Hepatocyte (in vitro differentiated cells): ENCODE data around the gene TK2. TPM values are rescaled to one million over a fixed set of nuclear protein-coding genes. Genes with fewer than 3 reads are reported as not detected.

Experiments used
- DNase-seq: peaks from one replicate; pipeline ENCODE4 v3.0.0-alpha.2; 2016; ENCODE audit warnings: low spot score
- H2AFZ ChIP-seq: fragments of 200-600 bp; sonication (generic); 2 replicates; pipeline ENCODE4 v1.6.0; 2016; ENCODE audit warnings: antibody characterized with exemption, mild to moderate bottlenecking
- H3K27ac ChIP-seq: fragments of 200-600 bp; sonication (generic); 2 replicates; pipeline ENCODE4 v1.5.1; 2016; ENCODE audit warnings: mild to moderate bottlenecking
- H3K27me3 ChIP-seq: fragments of 200-600 bp; sonication (generic); 2 replicates; pipeline ENCODE4 v1.6.1; 2016
- H3K36me3 ChIP-seq: fragments of 200-600 bp; sonication (generic); replicated peaks from 2 replicates; pipeline ENCODE4 v1.5.1; 2016; ENCODE audit warnings: low read depth; ENCODE audit not compliant: insufficient read depth
- H3K4me1 ChIP-seq: fragments of 200-600 bp; sonication (generic); 2 replicates; pipeline ENCODE4 v1.5.1; 2016; ENCODE audit warnings: mild to moderate bottlenecking, moderate library complexity; ENCODE audit not compliant: insufficient read depth
- H3K4me2 ChIP-seq: fragments of 200-600 bp; sonication (generic); 2 replicates; pipeline ENCODE4 v1.6.0; 2016
- H3K4me3 ChIP-seq: fragments of 200-600 bp; sonication (generic); 2 replicates; pipeline ENCODE4 v1.5.1; 2016; ENCODE audit warnings: mild to moderate bottlenecking
- H3K79me2 ChIP-seq: fragments of 200-600 bp; sonication (generic); 2 replicates; pipeline ENCODE4 v1.6.0; 2017; ENCODE audit warnings: mild to moderate bottlenecking
- H3K9me2 ChIP-seq: fragments of 200-600 bp; sonication (generic); replicated peaks from 2 replicates; pipeline ENCODE4 v1.6.0; 2017; ENCODE audit warnings: mild to moderate bottlenecking; ENCODE audit not compliant: insufficient read depth
- H3K9me3 ChIP-seq: fragments of 200-600 bp; sonication (generic); 2 replicates; pipeline ENCODE4 v1.5.1; 2016; ENCODE audit warnings: low read depth, mild to moderate bottlenecking
- H4K20me1 ChIP-seq: fragments of 200-600 bp; sonication (generic); 2 replicates; pipeline ENCODE4 v1.6.0; 2016; ENCODE audit warnings: mild to moderate bottlenecking; ENCODE audit not compliant: insufficient read depth, poor library complexity, severe bottlenecking
- EZH2 ChIP-seq: fragments of 200-600 bp; sonication (generic); IDR thresholded peaks from 2 replicates; pipeline ENCODE4 v1.6.1; 2016; ENCODE audit warnings: antibody characterized with exemption, mild to moderate bottlenecking, borderline replicate concordance
- EZH2phosphoT487 ChIP-seq: fragments of 200-600 bp; sonication (generic); IDR thresholded peaks from one replicate; pipeline ENCODE4 v1.6.1; 2018; ENCODE audit warnings: antibody characterized with exemption, mild to moderate bottlenecking, low read depth, moderate library complexity; ENCODE audit not compliant: unreplicated experiment, severe bottlenecking
- WGBS: methylation state at CpG from one replicate; pipeline ENCODE4 v1.1.6; 2016; ENCODE audit warnings: low lambda C conversion rate; ENCODE audit errors: missing lambda C conversion rate; 5-methylcytosine and 5-hydroxymethylcytosine counted together
- polyA plus RNA-seq: library from polyadenylated mRNA; unstranded; fragments of >200 nt; fragmentation: Nextera tagmentation; extraction: Ambion mirVana; gene quantifications from 2 replicates; pipeline ENCODE4 v1.2.1, GENCODE V29; 2016
- total RNA-seq: library from RNA; depleted of rRNA; stranded (reverse); fragments of >200 nt; gene quantifications from 2 replicates; pipeline ENCODE4 v1.2.3, GENCODE V29; 2014
- TF ChIP-seq, protein P1 (sequence below): fragments of 200-600 bp; sonication (generic); IDR thresholded peaks from 2 replicates; pipeline ENCODE4 v1.5.1; 2016; ENCODE audit warnings: antibody characterized with exemption, mild to moderate bottlenecking; ENCODE audit not compliant: poor library complexity

Gene TK2
- total and polyA plus RNA-seq, 2 experiments from 2014 or later, result 10.1 to 14.3 TPM

DNA sequence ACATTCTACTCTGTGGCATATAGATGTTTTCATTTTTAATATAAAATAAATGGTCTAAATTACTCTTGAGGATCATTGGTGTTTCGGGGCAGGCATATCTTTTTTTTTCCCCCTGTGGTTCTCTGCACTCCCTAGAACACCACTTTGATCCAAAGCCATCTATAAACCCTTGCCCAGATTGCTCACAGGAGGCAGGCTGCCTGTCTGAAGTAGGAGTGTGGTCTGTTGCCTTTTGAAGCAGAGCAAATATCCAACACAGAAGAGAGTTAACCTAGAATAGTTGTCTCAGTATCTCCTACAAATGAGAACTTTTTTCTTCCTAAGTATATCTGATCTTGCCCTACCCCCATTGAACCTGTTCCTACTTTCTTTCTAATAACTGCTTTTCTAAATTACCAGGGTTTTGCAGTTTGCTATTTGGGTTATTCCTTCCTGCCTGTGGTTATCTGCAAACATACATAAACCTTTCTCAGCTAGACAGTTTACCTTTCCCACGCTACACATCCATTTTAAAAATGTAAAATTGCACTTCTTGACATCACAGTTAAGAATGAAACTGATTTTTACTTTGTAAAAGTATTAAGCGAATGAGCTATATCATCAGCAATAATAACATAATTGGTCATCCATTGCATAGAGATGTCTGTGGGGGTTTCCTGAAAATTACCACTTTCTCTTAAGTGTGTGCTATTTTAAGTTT, 11.6 kb upstream of the TK2 start:
- no peak overlapping the region for H2AFZ ChIP-seq
- H3K36me3 ChIP-seq, result no peaks in the 10 kb centered on the region
- H3K27ac ChIP-seq, result no peak overlapping the region
- no peak overlapping the region for H3K4me3 ChIP-seq
- WGBS, result 93% methylated on average over 3 of the region's 3 CpGs
- no peaks in the 10 kb centered on the region for H3K79me2 ChIP-seq
- no peaks in the 10 kb centered on the region for H3K4me1 ChIP-seq
- no peaks in the 10 kb centered on the region for H3K27me3 ChIP-seq
- no peaks in the 10 kb centered on the region for H3K9me3 ChIP-seq
- H3K4me2 ChIP-seq, result no peak overlapping the region
- DNase-seq, result no peak
- no peaks in the 10 kb centered on the region for H4K20me1 ChIP-seq
- H3K9me2 ChIP-seq, result no peaks in the 10 kb centered on the region
- TF ChIP-seq EZH2phosphoT487, result no peak
- TF ChIP-seq, protein P1, sequence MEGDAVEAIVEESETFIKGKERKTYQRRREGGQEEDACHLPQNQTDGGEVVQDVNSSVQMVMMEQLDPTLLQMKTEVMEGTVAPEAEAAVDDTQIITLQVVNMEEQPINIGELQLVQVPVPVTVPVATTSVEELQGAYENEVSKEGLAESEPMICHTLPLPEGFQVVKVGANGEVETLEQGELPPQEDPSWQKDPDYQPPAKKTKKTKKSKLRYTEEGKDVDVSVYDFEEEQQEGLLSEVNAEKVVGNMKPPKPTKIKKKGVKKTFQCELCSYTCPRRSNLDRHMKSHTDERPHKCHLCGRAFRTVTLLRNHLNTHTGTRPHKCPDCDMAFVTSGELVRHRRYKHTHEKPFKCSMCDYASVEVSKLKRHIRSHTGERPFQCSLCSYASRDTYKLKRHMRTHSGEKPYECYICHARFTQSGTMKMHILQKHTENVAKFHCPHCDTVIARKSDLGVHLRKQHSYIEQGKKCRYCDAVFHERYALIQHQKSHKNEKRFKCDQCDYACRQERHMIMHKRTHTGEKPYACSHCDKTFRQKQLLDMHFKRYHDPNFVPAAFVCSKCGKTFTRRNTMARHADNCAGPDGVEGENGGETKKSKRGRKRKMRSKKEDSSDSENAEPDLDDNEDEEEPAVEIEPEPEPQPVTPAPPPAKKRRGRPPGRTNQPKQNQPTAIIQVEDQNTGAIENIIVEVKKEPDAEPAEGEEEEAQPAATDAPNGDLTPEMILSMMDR, result no peak
- no peak for TF ChIP-seq EZH2

DNA sequence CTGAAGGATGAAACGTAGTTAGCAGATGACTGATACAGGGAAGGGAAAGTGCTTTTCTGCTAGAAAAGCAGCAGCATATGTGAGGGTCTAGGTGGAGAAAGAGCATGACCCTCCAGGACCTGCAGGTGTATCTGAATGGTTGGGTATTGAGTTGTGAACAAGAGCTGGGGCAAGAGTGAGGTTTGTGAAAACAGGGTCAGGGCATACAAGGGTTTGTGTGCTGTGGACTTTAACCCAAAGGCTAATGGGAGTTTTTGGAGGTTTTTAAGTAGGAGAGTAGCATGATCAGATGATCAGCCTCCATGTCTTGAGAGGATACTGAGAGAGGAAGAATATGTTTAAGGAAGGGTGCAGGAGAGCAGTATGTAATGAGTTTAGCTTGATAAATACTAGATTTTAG, 10.2 kb upstream of the TK2 start:
- Histone ChIP-seq H4K20me1 (no peaks in the 10 kb centered on the region), H3K4me1 (no peaks in the 10 kb centered on the region), H3K36me3 (no peaks in the 10 kb centered on the region), H3K9me2 (no peaks in the 10 kb centered on the region), H3K9me3 (no peaks in the 10 kb centered on the region), H3K4me2 (no peak overlapping the region), H3K27me3 (no peaks in the 10 kb centered on the region), H3K27ac (no peak overlapping the region), H3K4me3 (no peak overlapping the region), H3K79me2 (peaks cover 6% of the 10 kb centered on the region), H2AFZ (no peak overlapping the region)
- TF ChIP-seq EZH2phosphoT487 (no peak), EZH2 (no peak)
- TF ChIP-seq, protein P1, result no peak
- 100% methylated on average over 1 of the region's 1 CpG for whole genome bisulfite sequencing
- no peak for DNase-seq

DNA sequence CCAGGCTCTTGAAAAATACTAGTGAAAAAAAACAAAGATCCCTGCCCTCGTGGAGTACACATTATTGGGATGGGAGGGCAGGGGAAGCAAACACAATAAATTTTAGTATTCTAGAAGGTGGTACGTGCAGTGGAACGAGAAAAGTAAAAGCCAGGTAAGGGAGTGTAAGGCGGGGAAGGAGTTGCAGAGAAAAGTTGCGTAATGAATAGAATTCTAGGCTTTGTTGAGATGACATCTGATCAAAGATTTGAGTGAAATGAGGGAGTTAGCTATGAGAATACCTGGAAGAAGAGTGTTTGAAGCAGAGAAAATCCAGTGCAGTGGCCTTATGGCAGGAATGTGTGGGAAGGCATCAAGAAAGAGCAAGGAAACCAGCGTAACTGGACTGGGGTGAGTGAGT, 4.6 kb upstream of the TK2 start:
- H3K4me1 ChIP-seq, result peaks cover 15% of the 10 kb centered on the region
- no peaks in the 10 kb centered on the region for H3K27me3 ChIP-seq
- H3K9me3 ChIP-seq, result no peaks in the 10 kb centered on the region
- no peak overlapping the region for H2AFZ ChIP-seq
- H3K4me3 ChIP-seq, result no peak overlapping the region
- H4K20me1 ChIP-seq, result no peaks in the 10 kb centered on the region
- H3K36me3 ChIP-seq, result no peaks in the 10 kb centered on the region
- TF ChIP-seq, protein P1, result no peak
- no peak for TF ChIP-seq EZH2
- no peak for TF ChIP-seq EZH2phosphoT487
- H3K9me2 ChIP-seq, result no peaks in the 10 kb centered on the region
- WGBS, result 94% methylated on average over 6 of the region's 6 CpGs
- no peak overlapping the region for H3K27ac ChIP-seq
- no peak overlapping the region for H3K4me2 ChIP-seq
- peaks cover 35% of the 10 kb centered on the region for H3K79me2 ChIP-seq
- DNase-seq, result no peak
